ENCODE data around the gene OR7C1. TPM values are rescaled to one million over a fixed set of nuclear protein-coding genes. Genes with fewer than 3 reads are reported as not detected.

OR7C1 gene
- total and polyA plus RNA-seq, 2 donors: 0.11 TPM; not detected in 1

DNA sequence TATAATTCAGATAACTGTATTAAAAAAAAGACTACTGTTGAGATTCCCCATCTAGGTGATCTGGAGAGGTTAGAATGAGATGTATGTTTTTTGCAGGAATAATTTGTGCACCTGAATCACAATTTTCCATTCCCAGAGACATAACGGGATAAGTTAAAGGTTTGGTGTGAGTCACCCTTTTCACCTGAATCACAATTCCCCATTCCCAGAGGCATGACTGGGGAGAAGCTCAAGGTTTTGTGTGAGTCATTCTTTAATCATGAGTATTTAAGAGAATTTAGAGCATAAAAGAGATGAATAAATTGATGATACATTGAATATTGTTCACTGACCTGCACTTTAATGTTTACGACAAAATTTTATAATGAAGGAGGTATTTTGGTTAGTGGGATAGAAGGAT lies 9.0 kb downstream of the OR7C1 start:
- Histone ChIP-seq H3K36me3 (ENCODE audit: control insufficient read depth in 2 of 2, insufficient read depth in 2 of 2, low read length in 1 of 2) (no peaks in the 10 kb centered on the region), H3K27ac (ENCODE audit: low read depth in 1 of 2, low read length in 1 of 2) (no peak overlapping the region), H3K27me3 (ENCODE audit: control insufficient read depth in 2 of 2, insufficient read depth in 1 of 2, low read length in 1 of 2) (no peaks in the 10 kb centered on the region), H3K4me3 (ENCODE audit: low read length in 2 of 2) (no peak overlapping the region), H3K4me1 (ENCODE audit: control insufficient read depth in 2 of 2, insufficient read depth in 2 of 2, low read length in 2 of 2) (no peaks in the 10 kb centered on the region), H3K9me3 (ENCODE audit: control insufficient read depth in 2 of 2, insufficient read depth in 1 of 2, low read length in 1 of 2) (no peaks in the 10 kb centered on the region)
- DNase-seq (ENCODE audit: low read depth in 6 of 9, low spot score in 9 of 9): no peak
- WGBS: over 99% methylated on average over 2 of the region's 2 CpGs

GRCh38 chr19:14821937-14822336 lies 13.0 kb downstream of the OR7C1 start:
- Histone ChIP-seq H3K9me3 (ENCODE audit: control insufficient read depth in 2 of 2, insufficient read depth in 1 of 2, low read length in 1 of 2) (no peaks in the 10 kb centered on the region), H3K4me1 (ENCODE audit: control insufficient read depth in 2 of 2, insufficient read depth in 2 of 2, low read length in 2 of 2) (no peaks in the 10 kb centered on the region), H3K36me3 (ENCODE audit: control insufficient read depth in 2 of 2, insufficient read depth in 2 of 2, low read length in 1 of 2) (no peaks in the 10 kb centered on the region), H3K4me3 (ENCODE audit: low read length in 2 of 2) (no peak overlapping the region), H3K27ac (ENCODE audit: low read depth in 1 of 2, low read length in 1 of 2) (no peak overlapping the region), H3K27me3 (ENCODE audit: control insufficient read depth in 2 of 2, insufficient read depth in 1 of 2, low read length in 1 of 2) (no peaks in the 10 kb centered on the region)
- WGBS: 62% methylated on average over 6 of the region's 6 CpGs
- no peak for DNase-seq (ENCODE audit: low read depth in 6 of 9, low spot score in 9 of 9)

- no peaks in the 10 kb centered on the region for H3K27me3 ChIP-seq (ENCODE audit: control insufficient read depth in 2 of 2, insufficient read depth in 1 of 2, low read length in 1 of 2)
- no peak overlapping the region for H3K4me3 ChIP-seq (ENCODE audit: low read length in 2 of 2)
- 92% methylated on average over 8 of the region's 8 CpGs for WGBS
- DNase-seq (ENCODE audit: low read depth in 6 of 9, low spot score in 9 of 9): no peak
- H3K27ac ChIP-seq (ENCODE audit: low read depth in 1 of 2, low read length in 1 of 2): no peak overlapping the region
- H3K4me1 ChIP-seq (ENCODE audit: control insufficient read depth in 2 of 2, insufficient read depth in 2 of 2, low read length in 2 of 2): no peaks in the 10 kb centered on the region
- no peaks in the 10 kb centered on the region for H3K36me3 ChIP-seq (ENCODE audit: control insufficient read depth in 2 of 2, insufficient read depth in 2 of 2, low read length in 1 of 2)
- no peaks in the 10 kb centered on the region for H3K9me3 ChIP-seq (ENCODE audit: control insufficient read depth in 2 of 2, insufficient read depth in 1 of 2, low read length in 1 of 2)
These were observed 16.4 kb downstream of the OR7C1 start for GRCh38 chr19:14818588-14818987.

GRCh38 chr19:14817052-14817451 lies 17.9 kb downstream of the OR7C1 start:
- Histone ChIP-seq H3K27me3 (ENCODE audit: control insufficient read depth in 2 of 2, insufficient read depth in 1 of 2, low read length in 1 of 2) (no peaks in the 10 kb centered on the region), H3K4me1 (ENCODE audit: control insufficient read depth in 2 of 2, insufficient read depth in 2 of 2, low read length in 2 of 2) (no peaks in the 10 kb centered on the region), H3K36me3 (ENCODE audit: control insufficient read depth in 2 of 2, insufficient read depth in 2 of 2, low read length in 1 of 2) (no peaks in the 10 kb centered on the region), H3K9me3 (ENCODE audit: control insufficient read depth in 2 of 2, insufficient read depth in 1 of 2, low read length in 1 of 2) (no peaks in the 10 kb centered on the region), H3K27ac (ENCODE audit: low read depth in 1 of 2, low read length in 1 of 2) (no peak overlapping the region), H3K4me3 (ENCODE audit: low read length in 2 of 2) (no peak overlapping the region)
- WGBS: 84% methylated on average over 3 of the region's 3 CpGs
- no peak for DNase-seq (ENCODE audit: low read depth in 6 of 9, low spot score in 9 of 9)

DNA sequence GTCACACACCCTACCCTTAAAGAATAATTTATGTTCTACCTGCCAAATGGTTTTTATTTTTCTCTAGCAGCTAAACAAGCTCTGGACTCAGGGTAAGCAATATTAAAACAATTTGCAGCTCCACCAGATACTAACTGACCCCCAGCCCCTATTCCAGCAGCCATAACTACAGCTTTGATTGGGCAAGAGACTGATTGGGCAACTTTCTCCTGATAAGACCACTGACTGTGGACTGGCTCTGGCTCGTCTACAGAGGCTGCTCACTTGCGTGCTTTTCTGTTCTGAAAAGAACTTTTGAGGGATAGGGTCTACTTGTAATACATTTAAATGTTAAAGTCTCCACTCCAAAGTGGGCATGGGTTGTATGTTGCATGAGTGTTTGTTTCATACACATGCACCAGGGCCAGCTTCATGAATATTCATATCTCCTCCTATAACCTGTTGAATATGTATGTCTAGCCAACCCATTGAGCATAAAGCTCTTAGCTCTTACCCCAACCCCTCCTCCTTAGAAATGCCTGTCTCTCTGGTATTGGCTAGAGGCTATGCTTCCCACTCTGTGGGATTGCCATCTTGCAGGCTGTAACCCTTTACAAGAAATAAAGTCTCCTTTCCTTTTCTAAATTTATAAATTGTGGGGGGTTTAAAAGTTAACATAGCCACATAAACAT lies 19.9 kb downstream of the OR7C1 start:
- no peak overlapping the region for H3K4me3 ChIP-seq (ENCODE audit: low read length in 2 of 2)
- no peaks in the 10 kb centered on the region for H3K9me3 ChIP-seq (ENCODE audit: control insufficient read depth in 2 of 2, insufficient read depth in 1 of 2, low read length in 1 of 2)
- WGBS: 95% methylated on average over 2 of the region's 2 CpGs
- no peaks in the 10 kb centered on the region for H3K27me3 ChIP-seq (ENCODE audit: control insufficient read depth in 2 of 2, insufficient read depth in 1 of 2, low read length in 1 of 2)
- H3K4me1 ChIP-seq (ENCODE audit: control insufficient read depth in 2 of 2, insufficient read depth in 2 of 2, low read length in 2 of 2): no peaks in the 10 kb centered on the region
- DNase-seq (ENCODE audit: low read depth in 6 of 9, low spot score in 9 of 9): no peak
- H3K36me3 ChIP-seq (ENCODE audit: control insufficient read depth in 2 of 2, insufficient read depth in 2 of 2, low read length in 1 of 2): no peaks in the 10 kb centered on the region
- no peak overlapping the region for H3K27ac ChIP-seq (ENCODE audit: low read depth in 1 of 2, low read length in 1 of 2)

DNA sequence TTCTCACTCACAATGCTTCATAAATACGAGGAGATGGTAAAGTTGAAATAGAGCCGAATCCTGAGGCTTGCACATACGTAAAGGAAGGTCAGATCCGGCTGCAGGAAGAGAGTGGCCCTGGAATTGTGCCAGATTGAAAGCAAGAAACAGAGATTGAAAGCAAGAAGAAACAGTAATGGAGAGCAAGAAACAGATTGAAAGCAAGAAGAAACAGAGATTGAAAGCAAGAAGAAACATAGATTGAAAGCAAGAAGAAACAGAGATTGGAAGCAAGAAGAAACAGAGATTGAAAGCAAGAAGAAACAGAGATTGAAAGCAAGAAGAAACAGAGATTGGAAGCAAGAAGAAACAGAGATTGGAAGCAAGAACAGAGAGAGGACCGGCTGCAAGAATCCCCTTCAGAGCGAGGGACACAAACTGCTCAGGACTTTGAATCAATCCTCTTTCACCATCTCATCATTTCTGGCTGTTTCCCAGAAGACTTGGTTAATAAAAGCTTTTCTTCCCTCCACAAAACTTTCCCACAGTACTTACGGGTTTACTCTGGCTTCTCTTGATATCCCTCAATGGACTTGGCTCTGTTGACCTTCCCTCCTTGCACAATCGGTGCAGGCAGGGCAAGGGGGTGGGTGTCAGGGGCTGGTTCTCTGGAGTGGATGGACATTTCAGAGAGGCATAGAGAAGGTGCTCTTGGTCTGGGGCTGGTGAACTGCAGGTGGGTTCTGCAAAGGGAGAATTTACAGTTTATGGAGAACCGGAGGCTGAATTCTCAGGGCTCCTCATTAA lies 25.5 kb downstream of the OR7C1 start:
- no peaks in the 10 kb centered on the region for H3K9me3 ChIP-seq (ENCODE audit: control insufficient read depth in 2 of 2, insufficient read depth in 1 of 2, low read length in 1 of 2)
- H3K27ac ChIP-seq (ENCODE audit: low read depth in 1 of 2, low read length in 1 of 2): no peak overlapping the region
- no peaks in the 10 kb centered on the region for H3K27me3 ChIP-seq (ENCODE audit: control insufficient read depth in 2 of 2, insufficient read depth in 1 of 2, low read length in 1 of 2)
- no peaks in the 10 kb centered on the region for H3K4me1 ChIP-seq (ENCODE audit: control insufficient read depth in 2 of 2, insufficient read depth in 2 of 2, low read length in 2 of 2)
- DNase-seq (ENCODE audit: low read depth in 6 of 9, low spot score in 9 of 9): no peak
- no peaks in the 10 kb centered on the region for H3K36me3 ChIP-seq (ENCODE audit: control insufficient read depth in 2 of 2, insufficient read depth in 2 of 2, low read length in 1 of 2)
- WGBS: 74% methylated on average over 9 of the region's 9 CpGs
- H3K4me3 ChIP-seq (ENCODE audit: low read length in 2 of 2): no peak overlapping the region

DNA sequence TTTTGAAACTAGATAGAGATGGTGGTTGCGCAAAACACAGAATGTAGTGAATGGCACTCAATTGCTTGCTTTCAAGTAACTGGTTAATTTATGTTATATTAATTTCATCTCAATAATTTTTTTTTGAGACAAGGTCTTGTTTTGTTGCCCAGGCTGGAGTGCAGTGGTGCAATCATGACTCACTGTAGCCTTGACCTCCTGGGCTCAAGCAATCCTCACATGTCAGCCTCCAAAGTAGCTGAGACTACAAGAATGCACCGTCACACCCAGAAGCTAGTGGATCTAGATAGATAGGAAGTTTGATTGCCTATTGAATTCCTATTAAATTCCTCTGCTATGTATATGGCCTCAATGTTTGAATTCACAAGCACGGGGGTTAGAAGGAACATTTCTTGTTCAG lies 30.2 kb downstream of the OR7C1 start:
- 97% methylated on average over 3 of the region's 3 CpGs for WGBS
- H3K9me3 ChIP-seq (ENCODE audit: control insufficient read depth in 2 of 2, insufficient read depth in 1 of 2, low read length in 1 of 2): no peaks in the 10 kb centered on the region
- no peaks in the 10 kb centered on the region for H3K27me3 ChIP-seq (ENCODE audit: control insufficient read depth in 2 of 2, insufficient read depth in 1 of 2, low read length in 1 of 2)
- no peaks in the 10 kb centered on the region for H3K4me1 ChIP-seq (ENCODE audit: control insufficient read depth in 2 of 2, insufficient read depth in 2 of 2, low read length in 2 of 2)
- H3K36me3 ChIP-seq (ENCODE audit: control insufficient read depth in 2 of 2, insufficient read depth in 2 of 2, low read length in 1 of 2): no peaks in the 10 kb centered on the region
- DNase-seq (ENCODE audit: low read depth in 6 of 9, low spot score in 9 of 9): no peak
- no peak overlapping the region for H3K4me3 ChIP-seq (ENCODE audit: low read length in 2 of 2)
- no peak overlapping the region for H3K27ac ChIP-seq (ENCODE audit: low read depth in 1 of 2, low read length in 1 of 2)

DNA sequence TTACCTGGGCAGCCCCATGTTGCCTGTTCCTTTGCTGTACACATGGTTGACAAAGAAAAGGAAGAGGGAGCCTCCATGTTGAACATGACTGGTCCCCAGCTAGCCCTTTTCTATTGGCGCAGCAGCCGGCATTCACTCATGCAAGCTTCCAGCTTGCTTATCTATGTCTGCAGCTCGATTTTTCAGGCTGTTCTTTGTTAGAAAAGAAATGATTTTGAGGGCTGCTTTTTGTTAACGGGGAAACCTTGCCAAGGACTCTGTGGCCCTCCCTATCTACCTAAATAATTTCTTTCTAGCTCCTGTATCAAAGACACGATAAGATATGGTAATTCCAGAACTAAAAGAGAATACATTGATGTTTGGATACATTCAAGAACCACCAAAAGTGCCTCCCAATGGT lies 36.2 kb downstream of the OR7C1 start:
- DNase-seq (ENCODE audit: low read depth in 6 of 9, low spot score in 9 of 9): no peak
- H3K4me3 ChIP-seq (ENCODE audit: low read length in 2 of 2): no peak overlapping the region
- no peaks in the 10 kb centered on the region for H3K9me3 ChIP-seq (ENCODE audit: control insufficient read depth in 2 of 2, insufficient read depth in 1 of 2, low read length in 1 of 2)
- no peaks in the 10 kb centered on the region for H3K27me3 ChIP-seq (ENCODE audit: control insufficient read depth in 2 of 2, insufficient read depth in 1 of 2, low read length in 1 of 2)
- H3K27ac ChIP-seq (ENCODE audit: low read depth in 1 of 2, low read length in 1 of 2): no peak overlapping the region
- no peaks in the 10 kb centered on the region for H3K36me3 ChIP-seq (ENCODE audit: control insufficient read depth in 2 of 2, insufficient read depth in 2 of 2, low read length in 1 of 2)
- 87% methylated on average over 5 of the region's 5 CpGs for WGBS
- H3K4me1 ChIP-seq (ENCODE audit: control insufficient read depth in 2 of 2, insufficient read depth in 2 of 2, low read length in 2 of 2): no peaks in the 10 kb centered on the region

DNA sequence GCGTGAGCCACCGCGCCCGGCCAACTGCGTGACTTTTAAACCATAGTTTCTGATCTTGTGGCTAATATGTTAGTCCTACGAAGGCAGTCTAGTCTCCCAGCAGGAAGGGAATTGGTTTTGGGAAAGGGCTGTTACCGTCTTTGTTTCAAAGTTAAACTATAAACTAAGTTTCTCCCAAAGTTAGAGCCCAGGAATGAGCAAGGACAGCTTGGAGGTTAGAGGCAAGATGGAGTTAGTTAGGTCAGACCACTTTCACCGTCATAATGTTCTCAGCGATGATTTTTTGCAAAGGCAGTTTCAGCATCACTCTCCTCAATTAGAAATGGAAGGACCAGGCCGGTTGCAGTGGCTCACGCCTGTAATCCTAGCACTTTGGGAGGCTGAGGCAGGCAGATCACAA lies 39.0 kb downstream of the OR7C1 start:
- no peak overlapping the region for H3K4me3 ChIP-seq (ENCODE audit: low read length in 2 of 2)
- H3K4me1 ChIP-seq (ENCODE audit: control insufficient read depth in 2 of 2, insufficient read depth in 2 of 2, low read length in 2 of 2): no peaks in the 10 kb centered on the region
- H3K9me3 ChIP-seq (ENCODE audit: control insufficient read depth in 2 of 2, insufficient read depth in 1 of 2, low read length in 1 of 2): no peaks in the 10 kb centered on the region
- WGBS: 92% methylated on average over 11 of the region's 11 CpGs
- H3K27me3 ChIP-seq (ENCODE audit: control insufficient read depth in 2 of 2, insufficient read depth in 1 of 2, low read length in 1 of 2): no peaks in the 10 kb centered on the region
- H3K27ac ChIP-seq (ENCODE audit: low read depth in 1 of 2, low read length in 1 of 2): no peak overlapping the region
- DNase-seq (ENCODE audit: low read depth in 6 of 9, low spot score in 9 of 9): no peak
- no peaks in the 10 kb centered on the region for H3K36me3 ChIP-seq (ENCODE audit: control insufficient read depth in 2 of 2, insufficient read depth in 2 of 2, low read length in 1 of 2)

Data from thymus (tissue), 11 donors.